GM21423 (cell line): ENCODE measurements around the gene NOTCH2.
"Not testable (repeated sequence)": the region's sequence is repeated elsewhere in the genome, so short reads cannot be mapped to it uniquely, and the experiment has no call there.

Experiments used
- ATAC-seq: cut with Tn5 transposase; IDR thresholded peaks from one replicate; pipeline ENCODE4 v1.9.1; 2021; ENCODE audit warnings: mild to moderate bottlenecking, moderate library complexity; ENCODE audit not compliant: unreplicated experiment

The NOTCH2 gene

GRCh38 chr1:120069067-120069919 lies at the start of gene NOTCH2:
Gene NOTCH2 (minus strand): TSS chr1:120069662. CDS start chr1:120069406, 256 bp downstream.
- not testable (repeated sequence) for ATAC-seq

- ATAC-seq: peak; percentile 51
These were observed 48.1 kb upstream of the NOTCH2 start for GRCh38 chr1:120117371-120118177.

GRCh38 chr1:120116094-120116493 lies 46.6 kb upstream of the NOTCH2 start:
- ATAC-seq: not testable (repeated sequence)

GRCh38 chr1:120113134-120113533 lies 43.7 kb upstream of the NOTCH2 start:
- ATAC-seq: not testable (repeated sequence)

- ATAC-seq: not testable (repeated sequence)
These were observed 42.8 kb upstream of the NOTCH2 start for GRCh38 chr1:120112212-120112611.

GRCh38 chr1:120111771-120112170 lies 42.3 kb upstream of the NOTCH2 start:
- not testable (repeated sequence) for ATAC-seq

- ATAC-seq: not testable (repeated sequence)
These were observed 41.5 kb upstream of the NOTCH2 start for GRCh38 chr1:120111008-120111407.

GRCh38 chr1:120109656-120110055 lies 40.2 kb upstream of the NOTCH2 start:
- not testable (repeated sequence) for ATAC-seq

GRCh38 chr1:120109180-120109579 lies 39.7 kb upstream of the NOTCH2 start:
- not testable (repeated sequence) for ATAC-seq

GRCh38 chr1:120105288-120105687 lies 35.8 kb upstream of the NOTCH2 start:
- not testable (repeated sequence) for ATAC-seq

- not testable (repeated sequence) for ATAC-seq
These were observed 34.3 kb upstream of the NOTCH2 start for GRCh38 chr1:120103768-120104167.

- not testable (repeated sequence) for ATAC-seq
These were observed 32.1 kb upstream of the NOTCH2 start for GRCh38 chr1:120101593-120101992.

- not testable (repeated sequence) for ATAC-seq
These were observed 31.1 kb upstream of the NOTCH2 start for GRCh38 chr1:120100590-120100989.

- ATAC-seq: not testable (repeated sequence)
These were observed 29.7 kb upstream of the NOTCH2 start for GRCh38 chr1:120098986-120099759.

GRCh38 chr1:120096981-120097545 lies 27.6 kb upstream of the NOTCH2 start:
- ATAC-seq: not testable (repeated sequence)

- not testable (repeated sequence) for ATAC-seq
These were observed 24.2 kb upstream of the NOTCH2 start for GRCh38 chr1:120093548-120094181.

GRCh38 chr1:120092232-120093218 lies 23.1 kb upstream of the NOTCH2 start:
- not testable (repeated sequence) for ATAC-seq

GRCh38 chr1:120090830-120091229 lies 21.4 kb upstream of the NOTCH2 start:
- not testable (repeated sequence) for ATAC-seq

- ATAC-seq: not testable (repeated sequence)
These were observed 18.5 kb upstream of the NOTCH2 start for GRCh38 chr1:120087959-120088358.
